ENCODE measurements around the gene ZNF37A. TPM values are rescaled to one million over a fixed set of nuclear protein-coding genes. Genes with fewer than 3 reads are reported as not detected.
"Not testable (repeated sequence)": the region's sequence is repeated elsewhere in the genome, so short reads cannot be mapped to it uniquely, and the experiment has no call there.

The ZNF37A gene
- 10 to 100 TPM; 10.3 to 32.2 (median 16.7) TPM for total RNA-seq

GRCh38 chr10:38094158-38094926 lies at the start of gene ZNF37A:
ZNF37A (plus strand) TSS chr10:38094337; CDS start chr10:38096618, 2,281 bp downstream.
- H3K27ac ChIP-seq = peak within 1 kb of the TSS; percentile 79 to 91 (median 84)
- H3K4me3 ChIP-seq = peak within 1 kb of the TSS; percentile 72 to 95 (median 91)
- peaks cover 0 to 36% (median 3%) of the 10 kb centered on the region in 3 donors for H3K36me3 ChIP-seq

DNA sequence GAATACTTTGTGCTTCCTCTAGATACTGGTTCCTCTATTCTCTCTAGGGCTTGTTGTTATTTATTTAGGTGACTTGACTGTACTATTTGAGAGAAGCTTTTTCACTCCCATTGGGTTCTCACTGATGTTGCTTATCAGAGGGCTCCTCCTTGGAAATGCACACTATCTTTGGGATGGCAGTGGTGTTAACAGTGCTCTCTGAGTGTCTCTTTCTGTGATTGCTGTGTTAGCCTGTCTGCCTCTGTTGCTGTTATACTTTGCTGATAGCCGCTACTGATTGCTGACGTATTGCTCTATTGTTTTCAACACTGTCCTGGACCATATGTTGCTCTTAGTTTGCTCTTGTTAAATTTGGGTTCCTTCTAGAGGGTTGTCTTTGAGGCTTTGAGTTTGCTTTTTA lies 49.0 kb upstream of the ZNF37A start:
- no peak for TF ChIP-seq POLR2A (IDR thresholded peaks at IDR 0.05)
- no peak for TF ChIP-seq CTCF (IDR thresholded peaks at IDR 0.05)
- Histone ChIP-seq H3K27ac (no peak overlapping the region), H3K9me3 (no peaks in the 10 kb centered on the region), H3K36me3 (peaks cover 0 to 46% (median 0%) of the 10 kb centered on the region in 3 donors), H3K4me3 (no peak overlapping the region), H3K4me1 (no peaks in the 10 kb centered on the region), H3K27me3 (no peaks in the 10 kb centered on the region)
- no peak for DNase-seq

More at GRCh38 chr10:38094158-38094926, at the start of gene ZNF37A:
- no peaks in the 10 kb centered on the region for H3K27me3 ChIP-seq
- peak; percentile 93 to 98 (median 98) for DNase-seq
- TF ChIP-seq CTCF (IDR thresholded peaks at IDR 0.05) (peak in 1 of 6 experiments; percentile 17), POLR2A (IDR thresholded peaks at IDR 0.05) (peak; percentile 23 to 69)
- H3K9me3 ChIP-seq = no peaks in the 10 kb centered on the region
- H3K4me1 ChIP-seq = peaks cover 0 to 8% (median 5%) of the 10 kb centered on the region in 4 donors

DNA sequence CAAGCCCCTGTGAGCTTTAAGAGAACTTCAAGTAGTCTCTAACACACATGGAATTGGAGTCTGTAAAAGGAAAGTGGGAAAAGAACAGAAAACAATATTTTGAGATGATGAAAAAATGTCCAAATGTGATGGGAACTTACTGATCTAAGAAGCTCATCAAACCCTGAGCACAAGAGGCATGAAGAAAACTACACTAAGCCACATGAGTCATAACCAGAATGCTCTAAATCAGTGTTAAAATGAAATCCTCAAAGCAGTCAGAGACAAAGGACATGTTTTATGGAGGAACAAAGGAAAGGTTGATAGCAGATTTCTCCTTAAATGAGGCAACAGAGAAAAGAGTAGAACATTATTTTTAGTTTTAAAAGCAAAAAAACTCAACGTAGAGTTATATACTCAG lies 46.5 kb upstream of the ZNF37A start:
- Histone ChIP-seq H3K36me3 (peaks cover 0 to 46% (median 0%) of the 10 kb centered on the region in 3 donors), H3K27ac (no peak overlapping the region), H3K4me1 (no peaks in the 10 kb centered on the region), H3K9me3 (peaks cover 0 to 6% (median 0%) of the 10 kb centered on the region in 4 donors), H3K4me3 (no peak overlapping the region), H3K27me3 (no peaks in the 10 kb centered on the region)
- TF ChIP-seq POLR2A (IDR thresholded peaks at IDR 0.05) = no peak
- no peak for DNase-seq

GRCh38 chr10:38050212-38050611 lies 43.9 kb upstream of the ZNF37A start:
- H3K4me3 ChIP-seq = no peak overlapping the region
- H3K36me3 ChIP-seq = peaks cover 0 to 47% (median 10%) of the 10 kb centered on the region in 3 donors
- DNase-seq = no peak
- TF ChIP-seq CTCF (IDR thresholded peaks at IDR 0.05) (no peak), POLR2A (IDR thresholded peaks at IDR 0.05) (no peak)
- H3K4me1 ChIP-seq = no peaks in the 10 kb centered on the region
- H3K9me3 ChIP-seq = peaks cover 0 to 29% (median 5%) of the 10 kb centered on the region in 4 donors
- no peak overlapping the region for H3K27ac ChIP-seq
- H3K27me3 ChIP-seq = no peaks in the 10 kb centered on the region

DNA sequence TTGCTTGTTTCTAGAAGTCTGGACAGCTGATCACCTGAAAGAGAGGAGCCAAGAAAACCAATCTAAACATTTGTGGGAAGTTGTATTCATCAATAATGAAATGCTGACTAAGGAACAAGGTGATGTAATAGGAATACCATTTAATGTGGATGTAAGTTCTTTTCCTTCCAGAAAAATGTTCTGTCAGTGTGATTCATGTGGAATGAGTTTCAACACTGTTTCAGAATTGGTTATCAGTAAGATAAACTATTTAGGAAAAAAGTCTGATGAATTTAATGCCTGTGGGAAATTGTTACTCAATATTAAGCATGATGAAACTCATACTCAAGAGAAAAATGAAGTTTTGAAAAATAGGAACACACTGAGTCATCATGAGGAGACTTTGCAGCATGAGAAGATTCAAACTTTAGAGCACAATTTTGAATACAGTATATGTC lies 39.8 kb upstream of the ZNF37A start:
- no peak overlapping the region for H3K4me3 ChIP-seq
- no peak overlapping the region for H3K27ac ChIP-seq
- H3K36me3 ChIP-seq = peaks cover 0 to 70% (median 10%) of the 10 kb centered on the region in 3 donors
- peaks cover 0 to 43% (median 11%) of the 10 kb centered on the region in 4 donors for H3K9me3 ChIP-seq
- H3K4me1 ChIP-seq = no peaks in the 10 kb centered on the region
- no peak for DNase-seq
- no peaks in the 10 kb centered on the region for H3K27me3 ChIP-seq
- no peak for TF ChIP-seq POLR2A (IDR thresholded peaks at IDR 0.05)
- TF ChIP-seq CTCF (IDR thresholded peaks at IDR 0.05) = no peak

DNA sequence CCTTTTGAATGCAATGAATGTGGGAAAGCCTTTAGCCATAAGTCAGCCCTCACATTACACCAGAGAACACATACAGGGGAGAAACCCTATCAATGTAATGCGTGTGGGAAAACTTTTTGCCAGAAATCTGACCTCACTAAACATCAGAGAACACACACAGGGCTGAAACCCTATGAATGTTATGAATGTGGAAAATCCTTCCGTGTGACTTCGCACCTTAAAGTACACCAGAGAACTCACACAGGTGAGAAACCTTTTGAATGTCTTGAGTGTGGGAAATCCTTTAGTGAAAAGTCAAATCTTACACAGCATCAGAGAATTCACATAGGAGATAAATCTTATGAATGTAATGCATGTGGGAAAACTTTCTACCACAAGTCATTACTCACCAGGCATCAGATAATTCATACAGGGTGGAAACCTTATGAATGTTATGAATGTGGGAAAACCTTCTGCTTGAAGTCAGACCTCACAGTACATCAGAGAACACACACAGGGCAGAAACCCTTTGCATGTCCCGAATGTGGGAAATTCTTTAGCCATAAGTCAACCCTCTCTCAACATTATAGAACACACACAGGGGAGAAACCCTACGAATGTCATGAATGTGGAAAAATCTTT lies 38.8 kb upstream of the ZNF37A start:
- H3K27ac ChIP-seq, H3K27me3 ChIP-seq, H3K4me1 ChIP-seq, H3K4me3 ChIP-seq, DNase-seq: not testable (repeated sequence)
- Histone ChIP-seq H3K9me3 (peaks cover 0 to 43% (median 11%) of the 10 kb centered on the region in 4 donors), H3K36me3 (peaks cover 0 to 69% (median 10%) of the 10 kb centered on the region in 3 donors)

GRCh38 chr10:38069663-38070062 lies 24.5 kb upstream of the ZNF37A start:
- not testable (repeated sequence) for H3K4me1 ChIP-seq, H3K4me3 ChIP-seq, H3K36me3 ChIP-seq, H3K27ac ChIP-seq, H3K9me3 ChIP-seq, DNase-seq, H3K27me3 ChIP-seq

Measured in Peyer's patch (tissue), 4 donors.